SHP77 (cell line): ENCODE data around the gene CCNJ.
"Not testable (repeated sequence)": the region's sequence is repeated elsewhere in the genome, so short reads cannot be mapped to it uniquely, and the experiment has no call there.

Source experiments
- DNase-seq, 2 experiments: peaks; one replicate each; lab custom pipeline; 2025; lab: John Stamatoyannopoulos, UW

CCNJ gene

GRCh38 chr10:96043033-96043892, at the start of gene CCNJ:
TSS of gene CCNJ (plus strand) at chr10:96043583. CDS start at chr10:96044394, 811 bp downstream.
- DNase-seq, result peak; percentile 79 to 91

- not testable (repeated sequence) for DNase-seq
These were observed 49.0 kb upstream of the CCNJ start for GRCh38 chr10:95994376-95994775.

GRCh38 chr10:95998255-95998784, 45.1 kb upstream of the CCNJ start:
- DNase-seq, result no peak

- no peak for DNase-seq
These were observed 29.4 kb upstream of the CCNJ start for GRCh38 chr10:96013956-96014355.

- DNase-seq, result no peak
These were observed 28.8 kb upstream of the CCNJ start for GRCh38 chr10:96014473-96015102.

GRCh38 chr10:96017191-96017687, 26.1 kb upstream of the CCNJ start:
- DNase-seq, result peak; percentile 46 to 56

GRCh38 chr10:96021332-96021731, 22.1 kb upstream of the CCNJ start:
- no peak for DNase-seq

GRCh38 chr10:96022739-96023138, 20.6 kb upstream of the CCNJ start:
- DNase-seq, result no peak

- DNase-seq, result no peak
These were observed 20.2 kb upstream of the CCNJ start for GRCh38 chr10:96023168-96023567.

GRCh38 chr10:96025566-96025965, 17.8 kb upstream of the CCNJ start:
- DNase-seq, result peak in 1 of 2 experiments; percentile 6

- DNase-seq, result no peak
These were observed 8.8 kb upstream of the CCNJ start for GRCh38 chr10:96034625-96035024.

GRCh38 chr10:96038476-96039387, 4.7 kb upstream of the CCNJ start:
- DNase-seq, result no peak

- DNase-seq, result no peak
These were observed 2.2 kb upstream of the CCNJ start for GRCh38 chr10:96041146-96041545.

- peak; percentile 48 for DNase-seq
These were observed 721 bp downstream of the CCNJ start for GRCh38 chr10:96043893-96044715.

- no peak for DNase-seq
These were observed 1.4 kb downstream of the CCNJ start for GRCh38 chr10:96044736-96045135.

- no peak for DNase-seq
These were observed 3.2 kb downstream of the CCNJ start for GRCh38 chr10:96046546-96046945.

GRCh38 chr10:96047004-96047649, 3.7 kb downstream of the CCNJ start:
- no peak for DNase-seq

GRCh38 chr10:96047925-96048324, 4.5 kb downstream of the CCNJ start:
- DNase-seq, result not testable (repeated sequence)

GRCh38 chr10:96049340-96049739, 6.0 kb downstream of the CCNJ start:
- DNase-seq, result no peak

- DNase-seq, result no peak
These were observed 10.6 kb downstream of the CCNJ start for GRCh38 chr10:96053985-96054384.
